Brain microvascular endothelial cell (primary cell): ENCODE results near the gene PNMA8B.
A peak's percentile ranks its signal among the peaks of the same experiment; 100 is the strongest.

Experiments used
- DNase-seq: peaks from one replicate; pipeline ENCODE4 v3.0.0-alpha.2; 2020
- H3K27ac ChIP-seq: fragments of 250-450 bp; sonication (Bioruptor Pico); 2 replicates; pipeline ENCODE4 v1.5.1; 2020; ENCODE audit warnings: mild to moderate bottlenecking, moderate library complexity
- H3K27me3 ChIP-seq: fragments of 250-450 bp; sonication (Bioruptor Pico); replicated peaks from 2 replicates; pipeline ENCODE4 v1.5.1; 2020; ENCODE audit warnings: mild to moderate bottlenecking
- H3K36me3 ChIP-seq: fragments of 250-450 bp; sonication (Bioruptor Pico); replicated peaks from 2 replicates; pipeline ENCODE4 v1.5.1; 2020; ENCODE audit warnings: mild to moderate bottlenecking
- H3K4me3 ChIP-seq: 2 replicates; pipeline ENCODE4 v1.5.1; 2011; ENCODE audit warnings: low read depth, mild to moderate bottlenecking, control low read depth, low read length, moderate library complexity
- in situ Hi-C: cut with HindIII; loops from 2 replicates; pipeline ENCODE4 v1.10.0; 2017; ENCODE audit warnings: low sequenced_read_pairs, low pct_ligation_motif_present
- TF ChIP-seq, protein P1 (sequence below): IDR thresholded peaks from 2 replicates; pipeline ENCODE4 v1.5.1; 2011; ENCODE audit warnings: low read depth, mild to moderate bottlenecking, moderate library complexity, low read length, control low read depth, inconsistent platforms; ENCODE audit errors: missing control alignments

The PNMA8B gene

GRCh38 chr19:46486358-46486757 is 9.3 kb downstream of the PNMA8B start:
- no peak overlapping the region for H3K4me3 ChIP-seq
- TF ChIP-seq, protein P1, sequence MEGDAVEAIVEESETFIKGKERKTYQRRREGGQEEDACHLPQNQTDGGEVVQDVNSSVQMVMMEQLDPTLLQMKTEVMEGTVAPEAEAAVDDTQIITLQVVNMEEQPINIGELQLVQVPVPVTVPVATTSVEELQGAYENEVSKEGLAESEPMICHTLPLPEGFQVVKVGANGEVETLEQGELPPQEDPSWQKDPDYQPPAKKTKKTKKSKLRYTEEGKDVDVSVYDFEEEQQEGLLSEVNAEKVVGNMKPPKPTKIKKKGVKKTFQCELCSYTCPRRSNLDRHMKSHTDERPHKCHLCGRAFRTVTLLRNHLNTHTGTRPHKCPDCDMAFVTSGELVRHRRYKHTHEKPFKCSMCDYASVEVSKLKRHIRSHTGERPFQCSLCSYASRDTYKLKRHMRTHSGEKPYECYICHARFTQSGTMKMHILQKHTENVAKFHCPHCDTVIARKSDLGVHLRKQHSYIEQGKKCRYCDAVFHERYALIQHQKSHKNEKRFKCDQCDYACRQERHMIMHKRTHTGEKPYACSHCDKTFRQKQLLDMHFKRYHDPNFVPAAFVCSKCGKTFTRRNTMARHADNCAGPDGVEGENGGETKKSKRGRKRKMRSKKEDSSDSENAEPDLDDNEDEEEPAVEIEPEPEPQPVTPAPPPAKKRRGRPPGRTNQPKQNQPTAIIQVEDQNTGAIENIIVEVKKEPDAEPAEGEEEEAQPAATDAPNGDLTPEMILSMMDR: no peak
- in situ Hi-C loops: no loop called here
- DNase-seq: no peak
- no peak overlapping the region for H3K27ac ChIP-seq
- no peaks in the 10 kb centered on the region for H3K36me3 ChIP-seq
- no peaks in the 10 kb centered on the region for H3K27me3 ChIP-seq

DNA sequence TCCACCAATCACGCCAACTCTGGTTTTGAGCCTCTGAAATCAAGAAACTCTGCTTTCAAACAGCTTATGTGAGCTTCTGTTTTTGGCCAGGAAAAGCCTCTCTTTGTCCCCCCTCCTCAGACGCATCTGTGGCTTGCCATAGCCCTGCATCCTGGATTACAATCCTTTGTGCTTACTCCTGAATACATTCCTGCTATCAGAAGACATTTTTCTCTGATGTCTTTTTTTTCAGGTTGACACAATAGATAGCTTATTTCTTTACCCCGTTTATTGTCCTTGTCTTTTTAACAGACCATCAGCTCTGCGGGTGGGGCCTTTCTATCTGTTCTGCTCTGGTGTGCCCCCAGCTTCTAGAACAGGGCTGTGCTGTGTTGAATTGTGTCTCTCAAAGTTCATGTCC is 11.0 kb downstream of the PNMA8B start:
- TF ChIP-seq, protein P1: no peak
- no peak for DNase-seq
- Histone ChIP-seq H3K27ac (no peak overlapping the region), H3K4me3 (no peak overlapping the region), H3K27me3 (no peaks in the 10 kb centered on the region), H3K36me3 (no peaks in the 10 kb centered on the region)
- in situ Hi-C loops: no loop called here

DNA sequence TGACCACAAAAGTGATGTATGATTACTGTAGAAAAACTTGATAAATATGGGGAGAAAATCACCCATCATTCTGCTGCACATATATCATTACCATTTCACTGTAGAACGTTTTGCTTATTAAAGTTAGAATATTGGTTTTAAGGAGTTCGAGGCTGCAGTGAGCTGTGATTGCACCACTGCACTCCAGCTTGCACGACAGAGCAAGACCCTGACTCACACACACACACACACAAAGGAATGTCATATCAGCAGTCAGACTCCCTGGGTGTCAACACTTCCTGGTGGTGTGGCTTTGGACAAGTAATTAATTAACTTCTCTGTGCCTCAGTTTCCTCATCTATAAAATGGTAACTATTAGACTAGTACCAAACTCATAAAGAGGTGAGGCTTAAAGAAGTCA is 13.0 kb downstream of the PNMA8B start:
- Histone ChIP-seq H3K4me3 (no peak overlapping the region), H3K27me3 (no peaks in the 10 kb centered on the region), H3K36me3 (no peaks in the 10 kb centered on the region), H3K27ac (no peak overlapping the region)
- DNase-seq: peak; percentile 27
- in situ Hi-C loops: no loop called here
- TF ChIP-seq, protein P1: no peak

DNA sequence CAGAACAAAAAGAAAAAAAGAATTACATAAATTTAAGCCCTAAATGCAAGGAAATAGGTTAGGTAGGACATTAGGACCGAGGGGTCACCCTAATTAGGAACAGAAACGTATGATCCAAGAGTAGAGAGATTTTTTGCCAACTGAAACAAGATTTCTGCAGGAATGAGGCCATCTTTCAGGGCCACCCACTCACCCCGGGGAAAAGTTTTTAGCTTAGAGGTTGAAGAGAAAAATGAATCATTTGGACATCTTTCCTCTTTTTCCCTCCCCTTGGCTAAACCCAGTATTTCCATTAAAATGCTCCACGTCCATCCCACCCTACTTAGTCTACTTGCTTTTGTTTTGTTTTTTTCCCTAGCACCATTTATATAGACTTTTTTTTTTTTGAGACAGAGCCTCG is 13.7 kb downstream of the PNMA8B start:
- Histone ChIP-seq H3K4me3 (no peak overlapping the region), H3K27me3 (no peaks in the 10 kb centered on the region), H3K27ac (no peak overlapping the region), H3K36me3 (no peaks in the 10 kb centered on the region)
- no peak for DNase-seq
- in situ Hi-C loops: no loop called here
- TF ChIP-seq, protein P1: no peak

- no peaks in the 10 kb centered on the region for H3K27me3 ChIP-seq
- H3K4me3 ChIP-seq: no peak overlapping the region
- H3K36me3 ChIP-seq: no peaks in the 10 kb centered on the region
- TF ChIP-seq, protein P1: no peak
- no peak overlapping the region for H3K27ac ChIP-seq
- no peak for DNase-seq
- in situ Hi-C loops: no loop called here
Observed at GRCh38 chr19:46481223-46481848, 14.3 kb downstream of the PNMA8B start.

DNA sequence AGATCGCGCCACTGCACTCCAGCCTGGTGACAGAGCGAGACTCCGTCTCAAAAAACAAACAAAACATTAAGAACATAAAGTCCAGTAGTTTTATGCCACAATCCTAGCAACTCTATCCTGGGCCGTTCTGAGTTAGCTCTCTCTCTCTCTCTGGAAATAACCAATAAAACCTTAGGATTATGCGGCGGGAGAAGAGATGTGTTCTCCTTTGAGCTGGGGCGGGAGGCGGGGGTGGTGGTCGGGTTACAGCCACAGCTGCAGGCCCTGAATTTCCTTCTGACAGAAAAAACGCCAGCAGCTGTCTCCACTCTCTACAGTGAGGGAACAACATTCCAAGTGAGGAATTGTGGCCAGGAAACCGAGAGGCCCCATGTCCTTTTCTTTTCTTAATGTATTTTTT is 15.3 kb downstream of the PNMA8B start:
- no peak overlapping the region for H3K4me3 ChIP-seq
- no peak overlapping the region for H3K27ac ChIP-seq
- H3K36me3 ChIP-seq: no peaks in the 10 kb centered on the region
- no peaks in the 10 kb centered on the region for H3K27me3 ChIP-seq
- TF ChIP-seq, protein P1: no peak
- peak; percentile 59 for DNase-seq
- in situ Hi-C loops: no loop called here
